Esophagus squamous epithelium (tissue), 5 donors: ENCODE results near the gene CITED4. TPM values are rescaled to one million over a fixed set of nuclear protein-coding genes. Genes with fewer than 3 reads are reported as not detected.

Experiments
- DNase-seq: peaks from one replicate; lab custom pipeline; 2025; lab: John Stamatoyannopoulos, UW
- H3K27ac ChIP-seq, 4 donors: fragments of 200-600 bp; sonication (generic); one replicate each; pipeline ENCODE4 v1.5.1; 2016 to 2019; ENCODE audit warnings: mild to moderate bottlenecking in 1 of 4
- H3K27me3 ChIP-seq, 4 donors: fragments of 200-600 bp; sonication (generic); 1 replicate in 3 of 4; 2 replicates in 1 of 4; pipeline versions ENCODE4 v1.5.1 to v1.6.0; 2017 to 2021; ENCODE audit warnings: antibody characterized with exemption in 1 of 4
- H3K36me3 ChIP-seq, 3 donors: fragments of 200-600 bp; sonication (generic); one replicate each; pipeline ENCODE4 v1.5.1; 2016 to 2019
- H3K4me1 ChIP-seq, 3 donors: fragments of 200-600 bp; sonication (generic); one replicate each; pipeline ENCODE4 v1.5.1; 2017 to 2019
- H3K4me3 ChIP-seq, 4 donors: fragments of 200-600 bp; sonication (generic); 1 replicate in 3 of 4; 2 replicates in 1 of 4; pipeline ENCODE4 v1.5.1; 2016 to 2019; ENCODE audit warnings: mild to moderate bottlenecking in 2 of 4, moderate library complexity in 1 of 4
- H3K9me3 ChIP-seq, 3 donors: fragments of 200-600 bp; sonication (generic); one replicate each; pipeline ENCODE4 v1.5.1; 2016 to 2019
- CTCF ChIP-seq, 6 experiments: fragments of 450-650 bp in 4 of 6; fragments of 200-600 bp in 2 of 6; sonication (generic) in 2 of 6; IDR thresholded peaks; one replicate each; pipeline ENCODE4 v1.5.1; 2016 to 2019; ENCODE audit warnings: antibody characterized with exemption in 6 of 6, mild to moderate bottlenecking in 4 of 6, moderate library complexity in 4 of 6
- POLR2A ChIP-seq, 4 donors: fragments of 450-650 bp; IDR thresholded peaks; one replicate each; pipeline ENCODE4 v1.6.1; 2017; ENCODE audit warnings: antibody characterized with exemption in 4 of 4, mild to moderate bottlenecking in 4 of 4, moderate library complexity in 3 of 4
- WGBS, 2 donors: methylation state at CpG; one replicate each; pipeline ENCODE4 v1.1.5; 2018; 5-methylcytosine and 5-hydroxymethylcytosine counted together
- intact Hi-C: fragments of 100-400 bp; cut with DNase I; formaldehyde crosslinking; loops from one replicate; pipeline ENCODE4 v1.15.0; 2022
- total RNA-seq, 4 donors: library from RNA; depleted of rRNA; stranded (reverse); fragments of >200 nt; gene quantifications; one replicate each; pipeline ENCODE4 v1.1.0, GENCODE V29; 2016
- donor health status: DM: yes; HTN: yes; CAD: no.

The CITED4 gene
- total RNA-seq, 4 donors from 2014 or later: 12.2 to 40.6 (median 22.1) TPM

GRCh38 chr1:40829631-40830245 lies 32.4 kb downstream of the CITED4 start:
- Histone ChIP-seq H3K4me3 (no peak overlapping the region), H3K27me3 (no peaks in the 10 kb centered on the region), H3K4me1 (peaks cover 0 to 10% (median 6%) of the 10 kb centered on the region in 3 donors), H3K9me3 (no peaks in the 10 kb centered on the region), H3K36me3 (no peaks in the 10 kb centered on the region), H3K27ac (no peak overlapping the region)
- TF ChIP-seq CTCF (IDR thresholded peaks at IDR 0.05) (no peak), POLR2A (IDR thresholded peaks at IDR 0.05) (no peak)
- 61 to 67% methylated on average over 9 to 10 of the region's 14 CpGs for WGBS, 2 donors
- intact Hi-C loops: no loop called here
- DNase-seq: no peak

- Histone ChIP-seq H3K4me3 (no peak overlapping the region), H3K4me1 (peaks cover 0 to 20% (median 6%) of the 10 kb centered on the region in 3 donors), H3K27ac (peak overlapping the region in 1 of 4 donors; percentile 49), H3K27me3 (no peaks in the 10 kb centered on the region), H3K36me3 (no peaks in the 10 kb centered on the region), H3K9me3 (no peaks in the 10 kb centered on the region)
- 37% methylated on average over 5 of the region's 5 CpGs; no CpG with 5 or more reads in 1 of the 2 donors for WGBS, 2 donors
- no peak for DNase-seq
- no peak for TF ChIP-seq CTCF (IDR thresholded peaks at IDR 0.05)
- TF ChIP-seq POLR2A (IDR thresholded peaks at IDR 0.05): no peak
- intact Hi-C loops: no loop called here
These were observed 36.2 kb downstream of the CITED4 start for GRCh38 chr1:40825996-40826395.

DNA sequence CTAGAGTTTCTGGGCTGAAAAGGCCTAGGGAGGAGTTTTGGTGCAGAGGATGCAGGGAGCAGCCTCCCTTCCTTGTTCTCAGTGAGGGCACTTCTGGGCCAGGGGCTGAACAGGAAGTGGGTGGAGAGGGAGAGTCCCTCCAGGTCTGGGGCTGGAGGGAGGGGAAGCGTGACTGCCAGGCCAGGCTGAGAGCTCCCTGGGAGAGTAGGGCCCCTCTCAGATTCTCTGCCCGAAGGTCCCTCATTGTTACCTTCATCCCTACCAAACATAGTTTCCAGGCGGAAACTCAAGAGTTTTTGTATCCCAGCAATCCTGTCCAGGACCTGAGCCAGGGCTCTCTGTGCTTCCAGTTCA lies 36.8 kb downstream of the CITED4 start:
- peak overlapping the region in 1 of 4 donors; percentile 49 for H3K27ac ChIP-seq
- H3K27me3 ChIP-seq: no peaks in the 10 kb centered on the region
- WGBS, 2 donors: 17 to 56% methylated on average over 2 to 3 of the region's 3 CpGs
- intact Hi-C loops: no loop called here
- TF ChIP-seq CTCF (IDR thresholded peaks at IDR 0.05): no peak
- TF ChIP-seq POLR2A (IDR thresholded peaks at IDR 0.05): no peak
- H3K4me1 ChIP-seq: peaks cover 0 to 24% (median 6%) of the 10 kb centered on the region in 3 donors
- no peaks in the 10 kb centered on the region for H3K36me3 ChIP-seq
- no peaks in the 10 kb centered on the region for H3K9me3 ChIP-seq
- no peak for DNase-seq
- H3K4me3 ChIP-seq: no peak overlapping the region

- Histone ChIP-seq H3K27ac (peak overlapping the region in 3 of 4 donors; percentile 30 to 49 (median 48)), H3K4me1 (peaks cover 0 to 24% (median 6%) of the 10 kb centered on the region in 3 donors), H3K27me3 (no peaks in the 10 kb centered on the region), H3K36me3 (no peaks in the 10 kb centered on the region), H3K9me3 (no peaks in the 10 kb centered on the region), H3K4me3 (no peak overlapping the region)
- no peak for TF ChIP-seq POLR2A (IDR thresholded peaks at IDR 0.05)
- no peak for TF ChIP-seq CTCF (IDR thresholded peaks at IDR 0.05)
- no peak for DNase-seq
- intact Hi-C loops: no loop called here
- 48 to 51% methylated on average over 8 to 12 of the region's 18 CpGs for WGBS, 2 donors
These were observed 37.4 kb downstream of the CITED4 start for GRCh38 chr1:40824591-40825434.

DNA sequence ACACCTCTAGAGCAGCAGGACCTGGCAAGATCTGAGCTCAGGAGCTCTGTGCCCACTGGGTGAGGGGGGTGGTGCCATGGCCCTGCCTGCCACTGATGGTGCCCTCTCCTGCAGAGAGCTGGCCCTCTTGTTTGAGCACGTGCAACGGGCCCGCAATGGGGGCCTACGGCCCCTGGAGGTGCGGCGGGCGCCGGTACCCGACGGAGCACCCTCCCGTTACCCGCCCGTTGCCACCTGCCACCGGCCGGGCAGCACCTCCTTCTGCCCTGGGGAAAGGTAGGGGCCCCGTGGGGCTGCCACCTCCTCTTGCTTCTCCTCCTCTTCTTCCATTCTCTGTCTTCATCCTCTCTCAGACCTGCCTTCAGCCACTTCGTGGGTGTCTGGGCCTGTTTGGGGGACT lies 38.2 kb downstream of the CITED4 start:
- Histone ChIP-seq H3K4me3 (no peak overlapping the region), H3K27ac (peak overlapping the region in 3 of 4 donors; percentile 30 to 49 (median 48)), H3K9me3 (no peaks in the 10 kb centered on the region), H3K27me3 (no peaks in the 10 kb centered on the region), H3K36me3 (no peaks in the 10 kb centered on the region), H3K4me1 (peaks cover 0 to 26% (median 6%) of the 10 kb centered on the region in 3 donors)
- intact Hi-C loops: no loop called here
- TF ChIP-seq POLR2A (IDR thresholded peaks at IDR 0.05) (no peak), CTCF (IDR thresholded peaks at IDR 0.05) (no peak)
- WGBS, 2 donors: 71 to 82% methylated on average over 1 to 2 of the region's 17 CpGs
- no peak for DNase-seq
